MCF 10A (cell line): ENCODE results near the gene ACBD4. TPM values are rescaled to one million over a fixed set of nuclear protein-coding genes. Genes with fewer than 3 reads are reported as not detected.

Source experiments
- BruUV-seq: library from RNA; stranded (reverse); fragments of 400-500 nt; replicated peaks from 2 replicates; lab custom pipeline; 2021; lab: Mats Ljungman, UMichigan
- CTCF ChIA-PET: fragments of 300-600 bp; sonication (Branson Sonifier 250); formaldehyde crosslinking; extraction: SDS; loops from one replicate; lab custom pipeline; 2021; ENCODE audit warnings: antibody characterized with exemption, inconsistent platforms; lab: Yijun Ruan, JAX
- POLR2A ChIA-PET: fragments of 300-600, 350-650 bp; sonication (Branson Sonifier 250); formaldehyde crosslinking; extraction: SDS; loops from one replicate; lab custom pipeline; 2020; ENCODE audit warnings: antibody characterized with exemption, inconsistent platforms; lab: Yijun Ruan, JAX
- DNase-seq: peaks from one replicate; pipeline ENCODE4 v3.0.0-alpha.2; 2018; ENCODE audit not compliant: unreplicated experiment
- H3K27ac Mint-ChIP-seq: one replicate; pipeline ENCODE4 v1.8.0; 2022; ENCODE audit warnings: mild to moderate bottlenecking, low read depth, mixed read lengths; ENCODE audit not compliant: unreplicated experiment
- H3K27me3 Mint-ChIP-seq: one replicate; pipeline ENCODE4 v1.8.0; 2022; ENCODE audit warnings: mixed read lengths; ENCODE audit not compliant: insufficient read depth, unreplicated experiment
- H3K36me3 Mint-ChIP-seq: one replicate; pipeline ENCODE4 v1.8.0; 2022; ENCODE audit warnings: mild to moderate bottlenecking, moderate library complexity, mixed read lengths; ENCODE audit not compliant: insufficient read depth, unreplicated experiment
- H3K4me1 Mint-ChIP-seq: one replicate; pipeline ENCODE4 v1.8.0; 2022; ENCODE audit warnings: mixed read lengths; ENCODE audit not compliant: insufficient read depth, unreplicated experiment
- H3K4me3 Mint-ChIP-seq: one replicate; pipeline ENCODE4 v1.8.0; 2022; ENCODE audit warnings: mild to moderate bottlenecking, moderate library complexity, mixed read lengths; ENCODE audit not compliant: unreplicated experiment
- H3K9me3 Mint-ChIP-seq: one replicate; pipeline ENCODE4 v1.8.0; 2022; ENCODE audit warnings: mixed read lengths; ENCODE audit not compliant: unreplicated experiment
- CTCF ChIP-seq: fragments of 200-600 bp; IDR thresholded peaks from one replicate; pipeline ENCODE4 v1.8.0; 2022; ENCODE audit warnings: antibody characterized with exemption, mild to moderate bottlenecking; ENCODE audit not compliant: unreplicated experiment
- intact Hi-C: fragments of 100-400 bp; cut with micrococcal nuclease; formaldehyde crosslinking; loops from 2 replicates; pipeline ENCODE4 v1.14.1; 2022
- total RNA-seq: library from RNA; stranded (reverse); gene quantifications from 2 replicates; pipeline ENCODE4 v1.2.3, GENCODE V29; 2022

ACBD4 gene
- total RNA-seq, 1 experiment from 2014 or later = 7.8 TPM

GRCh38 chr17:45104907-45105624 is 30.4 kb upstream of the ACBD4 start:
- BruUV-seq = no TSS peak

DNA sequence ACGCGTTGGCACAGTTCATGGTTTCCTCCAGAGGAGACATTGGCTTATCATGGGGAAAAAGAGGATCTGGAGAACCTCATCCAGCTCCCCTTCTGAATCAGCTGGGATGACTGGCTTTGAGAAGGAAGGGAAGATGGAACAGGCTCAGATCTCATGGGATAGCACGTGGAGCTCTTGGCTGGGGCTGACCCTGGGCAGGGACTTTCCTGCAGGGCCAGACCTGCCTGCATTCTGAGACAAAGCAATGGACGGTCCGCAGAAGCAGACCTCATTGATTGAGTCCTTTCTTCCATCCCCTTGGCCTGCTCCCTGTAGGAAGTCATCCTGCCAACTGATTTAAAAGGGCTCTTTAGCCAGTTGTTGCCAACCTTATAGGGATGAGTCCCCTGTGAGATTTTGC is 29.4 kb upstream of the ACBD4 start:
- Mint-ChIP-seq H3K27me3 (no peaks in the 10 kb centered on the region), H3K4me1 (peaks cover 18% of the 10 kb centered on the region), H3K27ac (no peak overlapping the region), H3K36me3 (peaks cover 89% of the 10 kb centered on the region), H3K4me3 (no peak overlapping the region), H3K9me3 (no peaks in the 10 kb centered on the region)
- ChIA-PET POLR2A (interaction anchor here (0.9 to 2.0 kb wide), 8 partner anchors 11 to 125 kb away, joined by 3 to 7 read pairs (median 4); partner anchors contain the start of gene HEXIM2), CTCF (interaction anchor here (0.6 to 2.0 kb wide), 3 partner anchors 21 to 186 kb away, joined by 5 read pairs; partner anchors contain the start of gene ACBD4)
- DNase-seq = no peak
- BruUV-seq = no TSS peak
- intact Hi-C loops = no loop called here
- no peak for TF ChIP-seq CTCF

More at GRCh38 chr17:45104907-45105624, 30.4 kb upstream of the ACBD4 start:
- no peak for TF ChIP-seq CTCF
- Mint-ChIP-seq H3K9me3 (no peaks in the 10 kb centered on the region), H3K4me3 (no peak overlapping the region), H3K4me1 (peaks cover 18% of the 10 kb centered on the region), H3K36me3 (peaks cover 90% of the 10 kb centered on the region), H3K27me3 (no peaks in the 10 kb centered on the region), H3K27ac (no peak overlapping the region)
- ChIA-PET CTCF (interaction anchor here (0.5 to 2.0 kb wide), 6 partner anchors 9 to 85 kb away, joined by 3 to 7 read pairs (median 4); partner anchors contain the start of gene ACBD4), POLR2A (interaction anchor here (1.2 to 2.0 kb wide), 5 partner anchors 11 to 124 kb away, joined by 3 to 7 read pairs (median 4); partner anchors contain the start of gene HEXIM2)
- no peak for DNase-seq
- intact Hi-C loops = no loop called here

GRCh38 chr17:45106582-45106981 is 28.9 kb upstream of the ACBD4 start:
- BruUV-seq = no TSS peak
- DNase-seq = no peak
- Mint-ChIP-seq H3K4me1 (peaks cover 18% of the 10 kb centered on the region), H3K36me3 (peaks cover 84% of the 10 kb centered on the region), H3K27ac (no peak overlapping the region), H3K9me3 (no peaks in the 10 kb centered on the region), H3K4me3 (no peak overlapping the region), H3K27me3 (no peaks in the 10 kb centered on the region)
- ChIA-PET POLR2A (interaction anchor here (0.9 to 1.6 kb wide), 6 partner anchors 11 to 125 kb away, joined by 3 to 5 read pairs (median 4); no protein-coding TSS in a partner anchor), CTCF (interaction anchor here (0.6 kb wide), 1 partner anchor 187 kb away, joined by 5 read pairs; no protein-coding TSS in a partner anchor)
- no peak for TF ChIP-seq CTCF
- intact Hi-C loops = no loop called here
